K562 (cell line): ENCODE measurements around the gene C2CD2. TPM values are rescaled to one million over a fixed set of nuclear protein-coding genes. Genes with fewer than 3 reads are reported as not detected.

Source experiments
- ATAC-seq: fragments of 200-7000 bp; cut with Tn5 transposase; 3 replicates; pipeline ENCODE4 v1.9.1; 2020; ENCODE audit warnings: moderate library complexity
- BruUV-seq: library from RNA; stranded (reverse); fragments of 400-500 nt; replicated peaks from 2 replicates; lab custom pipeline; 2021; lab: Mats Ljungman, UMichigan
- CTCF ChIA-PET: fragments of 300-600 bp; formaldehyde crosslinking; extraction: SDS; loops from one replicate; lab custom pipeline; 2021; ENCODE audit warnings: low intra/inter-chr PET ratio; lab: Yijun Ruan, JAX
- POLR2A ChIA-PET: fragments of 300-600, 350-650 bp; sonication (Branson Sonifier 250); formaldehyde crosslinking; extraction: SDS; loops from one replicate; lab custom pipeline; 2021; ENCODE audit warnings: antibody characterized with exemption, inconsistent platforms; lab: Yijun Ruan, JAX
- DNase-seq, 4 experiments: peaks; one replicate each; pipeline versions ENCODE4 v3.0.0 to v3.0.0-alpha.2; 2011 to 2018; ENCODE audit warnings: low spot score in 3 of 4, mixed read lengths in 3 of 4; ENCODE audit errors: extremely low read depth in 1 of 4
- FAIRE-seq: peaks from 2 replicates; lab custom pipeline; 2011; peaks lifted over from hg19 to GRCh38; lab: Jason Lieb, UNC
- H2AFZ ChIP-seq: 2 replicates; pipeline ENCODE4 v1.6.0; 2011; ENCODE audit warnings: low read depth, low read length, control low read depth, inconsistent platforms
- H3K27ac ChIP-seq: fragments of 200-600 bp; 3 replicates; pipeline ENCODE4 v1.8.0; 2011; ENCODE audit warnings: low read depth, mild to moderate bottlenecking, control low read depth, inconsistent platforms, low read length, moderate library complexity, mixed read lengths; ENCODE audit errors: extremely low read depth
- H3K27me3 ChIP-seq, 2 experiments: fragments of 300-600 bp in 1 of 2; 2 replicates in 1 of 2; 3 replicates in 1 of 2; pipeline versions ENCODE4 v1.6.0 to v1.8.0; 2011; ENCODE audit warnings: inconsistent platforms in 2 of 2, low read length in 2 of 2, mild to moderate bottlenecking in 1 of 2, mixed read lengths in 1 of 2, moderate library complexity in 1 of 2; ENCODE audit not compliant: control insufficient read depth in 2 of 2, insufficient read depth in 2 of 2
- H3K36me3 ChIP-seq: fragments of 300-600 bp; 3 replicates; pipeline ENCODE4 v1.8.0; 2011; ENCODE audit warnings: mild to moderate bottlenecking, low read length, inconsistent platforms; ENCODE audit not compliant: control insufficient read depth, insufficient read depth
- H3K4me1 ChIP-seq, 2 experiments: fragments of 200-600 bp in 1 of 2; replicated peaks in 1 of 2; 2 replicates in 1 of 2; 3 replicates in 1 of 2; pipeline versions ENCODE4 v1.5.1 to v1.8.0; 2011; ENCODE audit warnings: inconsistent platforms in 2 of 2, low read length in 2 of 2, mild to moderate bottlenecking in 1 of 2, mixed read lengths in 1 of 2, moderate library complexity in 1 of 2; ENCODE audit not compliant: control insufficient read depth in 2 of 2, insufficient read depth in 2 of 2
- H3K4me2 ChIP-seq: 2 replicates; pipeline ENCODE4 v1.6.1; 2011; ENCODE audit warnings: low read length, control low read depth, inconsistent platforms, mixed read lengths; ENCODE audit not compliant: insufficient read depth
- H3K4me3 ChIP-seq: fragments of 200-600 bp; sonication (generic), shearing (Covaris generic); 2 replicates; pipeline ENCODE4 v1.5.1; 2016; ENCODE audit warnings: control low read depth, inconsistent platforms
- H3K79me2 ChIP-seq: fragments of 200-600 bp; 3 replicates; pipeline ENCODE4 v1.8.0; 2011; ENCODE audit warnings: low read length, inconsistent platforms; ENCODE audit not compliant: control insufficient read depth, insufficient read depth
- H3K9ac ChIP-seq, 2 experiments: 2 replicates each; pipeline versions ENCODE4 v1.6.0 to v1.6.1; 2011; ENCODE audit warnings: low read depth in 2 of 2, low read length in 2 of 2, control low read depth in 1 of 2, inconsistent platforms in 1 of 2, mild to moderate bottlenecking in 1 of 2, mixed read lengths in 1 of 2; ENCODE audit not compliant: insufficient read depth in 1 of 2
- H3K9me1 ChIP-seq: one replicate; pipeline ENCODE4 v1.6.0; 2011; ENCODE audit warnings: inconsistent platforms, mild to moderate bottlenecking, low read length, moderate library complexity; ENCODE audit not compliant: control insufficient read depth, insufficient read depth
- H3K9me3 ChIP-seq: replicated peaks from 2 replicates; pipeline ENCODE4 v1.5.1; 2011; ENCODE audit warnings: low read depth, low read length, inconsistent platforms; ENCODE audit not compliant: control insufficient read depth, insufficient read depth
- H4K20me1 ChIP-seq: replicated peaks from 2 replicates; pipeline ENCODE4 v1.6.1; 2011; ENCODE audit warnings: low read length, inconsistent platforms, mixed read lengths; ENCODE audit not compliant: control insufficient read depth, insufficient read depth
- GATA2 ChIP-seq: sonication (generic); formaldehyde crosslinking; IDR thresholded peaks from 2 replicates; pipeline ENCODE4 v1.4.0; 2020; ENCODE audit warnings: mild to moderate bottlenecking, missing genetic modification reagents
- LCOR ChIP-seq: sonication (generic); formaldehyde crosslinking; IDR thresholded peaks from 2 replicates; pipeline ENCODE4 v1.8.0; 2022; ENCODE audit warnings: mild to moderate bottlenecking, missing genetic modification reagents
- MYBL2 ChIP-seq, 2 experiments: fragments of 450-650 bp in 1 of 2; sonication (generic) in 1 of 2; formaldehyde crosslinking in 1 of 2; IDR thresholded peaks; 2 replicates each; pipeline versions ENCODE4 v1.6.1 to v1.8.1; 2017 to 2022; ENCODE audit warnings: borderline replicate concordance in 1 of 2, inconsistent platforms in 1 of 2, low read depth in 1 of 2, mild to moderate bottlenecking in 1 of 2, missing genetic modification reagents in 1 of 2, moderate library complexity in 1 of 2
- PHF20 ChIP-seq: fragments of 450-650 bp; IDR thresholded peaks from 2 replicates; pipeline ENCODE4 v1.6.1; 2018; ENCODE audit not compliant: partially characterized antibody
- SMAD2 ChIP-seq: fragments of 150-350 bp; IDR thresholded peaks from 2 replicates; pipeline ENCODE4 v1.6.1; 2014; ENCODE audit warnings: low read depth, mild to moderate bottlenecking, low read length
- ZBTB17 ChIP-seq: fragments of 450-650 bp; formaldehyde crosslinking; IDR thresholded peaks from 2 replicates; pipeline ENCODE4 v1.4.0; 2020; ENCODE audit warnings: mild to moderate bottlenecking
- ZFP30 ChIP-seq: fragments of 250-450 bp; sonication (Bioruptor Pico); IDR thresholded peaks from 2 replicates; pipeline ENCODE4 v1.8.0; 2022; ENCODE audit warnings: moderate library complexity, mild to moderate bottlenecking, inconsistent platforms, borderline replicate concordance
- ZNF224 ChIP-seq: sonication (generic); formaldehyde crosslinking; IDR thresholded peaks from 2 replicates; pipeline ENCODE4 v1.8.0; 2022; ENCODE audit warnings: mild to moderate bottlenecking, missing genetic modification reagents
- WGBS: fragments of 100-300 bp; shearing (Covaris generic); methylation state at CpG from one replicate; pipeline ENCODE4 v1.1.6; 2016; ENCODE audit warnings: low coverage, mixed read lengths; ENCODE audit not compliant: insufficient coverage; ENCODE audit errors: missing lambda C conversion rate; 5-methylcytosine and 5-hydroxymethylcytosine counted together
- in situ Hi-C: fragments of 300-500 bp; cut with MboI; formaldehyde crosslinking; loops from 4 replicates; pipeline ENCODE4 v1.15.0; 2018; ENCODE audit warnings: inconsistent platforms, mixed read lengths
- intact Hi-C: fragments of 100-400 bp; cut with micrococcal nuclease; formaldehyde crosslinking; loops from 2 replicates; pipeline ENCODE4 v1.14.2; 2022
- polyA plus RNA-seq, 8 experiments: library from polyadenylated mRNA; depleted of rRNA in 4 of 8; stranded (reverse) in 5 of 8; unstranded in 3 of 8; fragments of >200 nt; fragmentation: Nextera tagmentation in 2 of 8; fragmentation: Illumina TruSeq in 1 of 8; extraction: Ambion mirVana in 2 of 8; extraction: Trizol in 1 of 8; gene quantifications; 2 replicates each; pipeline versions ENCODE4 v1.2.1 to v1.2.3, GENCODE V29; 2011 to 2014; ENCODE audit warnings: inconsistent platforms in 1 of 8, missing spikeins in 1 of 8
- total RNA-seq, 7 experiments: library from RNA; depleted of rRNA in 6 of 7; stranded (reverse); fragments of >200 nt in 6 of 7; fragmentation: Illumina TruSeq in 2 of 7; extraction: Trizol in 2 of 7; gene quantifications; 2 replicates each; pipeline versions ENCODE4 v1.2.1 to v1.2.3, GENCODE V29; 2011 to 2021; ENCODE audit warnings: low replicate concordance in 1 of 7
- TF ChIP-seq, protein P1 (sequence below): fragments of 250-450 bp; sonication (Bioruptor Pico); IDR thresholded peaks from 2 replicates; pipeline ENCODE4 v1.5.0; 2022; ENCODE audit warnings: mild to moderate bottlenecking
- TF ChIP-seq, protein P2 (sequence below): fragments of 250-450 bp; sonication (Bioruptor Pico); IDR thresholded peaks from 2 replicates; pipeline ENCODE4 v1.5.0; 2020; ENCODE audit warnings: mild to moderate bottlenecking

C2CD2 gene
- total and polyA plus RNA-seq, 9 of the 15 experiments (the other 6 are each of a cell fraction or from before 2014, with no cell fraction given), result 1.3 to 21.6 (median 12.1) TPM

DNA sequence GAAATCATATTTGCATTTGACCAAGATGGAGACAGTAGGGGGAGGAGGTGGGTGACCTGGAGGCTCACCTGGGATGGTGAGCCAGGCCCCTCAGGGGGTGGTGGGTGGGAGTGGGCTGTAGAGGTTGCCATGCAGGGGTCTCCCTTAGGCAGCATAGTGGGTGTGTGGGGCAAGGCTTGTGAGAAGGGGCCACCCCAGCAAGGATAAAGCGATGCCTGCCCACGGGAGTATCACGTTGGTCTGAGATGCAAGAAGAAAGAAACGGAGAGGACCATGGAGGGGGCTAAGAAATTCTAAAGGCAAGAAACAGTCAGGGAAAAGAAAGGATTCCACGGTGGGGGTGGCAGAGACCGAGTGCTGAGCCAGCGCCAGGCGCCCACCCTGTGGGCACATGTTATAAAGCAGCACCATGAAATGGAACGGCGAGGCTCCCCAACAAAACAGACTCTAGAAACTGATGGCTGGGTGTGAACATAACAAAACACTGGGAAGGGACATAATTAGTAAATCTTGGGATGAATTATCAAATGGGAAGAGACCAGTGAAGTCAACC is 11.7 kb upstream of the C2CD2 start:
- Histone ChIP-seq H3K27me3 (peaks cover 49 to 84% of the 10 kb centered on the region in 2 experiments), H2AFZ (no peak overlapping the region), H3K4me3 (no peak overlapping the region), H3K79me2 (no peaks in the 10 kb centered on the region), H3K4me1 (peaks cover 0 to 4% of the 10 kb centered on the region in 2 experiments; a peak in 2 of 5 replicates), H3K36me3 (no peaks in the 10 kb centered on the region), H3K9ac (no peak overlapping the region), H3K27ac (no peak overlapping the region), H3K9me3 (no peaks in the 10 kb centered on the region), H3K4me2 (no peak overlapping the region), H4K20me1 (no peaks in the 10 kb centered on the region), H3K9me1 (no peaks in the 10 kb centered on the region)
- FAIRE-seq (no peak), ATAC-seq (no peak), DNase-seq (no peak)
- ChIA-PET POLR2A (no interaction called here), CTCF (no interaction called here)
- TF ChIP-seq, protein P1, sequence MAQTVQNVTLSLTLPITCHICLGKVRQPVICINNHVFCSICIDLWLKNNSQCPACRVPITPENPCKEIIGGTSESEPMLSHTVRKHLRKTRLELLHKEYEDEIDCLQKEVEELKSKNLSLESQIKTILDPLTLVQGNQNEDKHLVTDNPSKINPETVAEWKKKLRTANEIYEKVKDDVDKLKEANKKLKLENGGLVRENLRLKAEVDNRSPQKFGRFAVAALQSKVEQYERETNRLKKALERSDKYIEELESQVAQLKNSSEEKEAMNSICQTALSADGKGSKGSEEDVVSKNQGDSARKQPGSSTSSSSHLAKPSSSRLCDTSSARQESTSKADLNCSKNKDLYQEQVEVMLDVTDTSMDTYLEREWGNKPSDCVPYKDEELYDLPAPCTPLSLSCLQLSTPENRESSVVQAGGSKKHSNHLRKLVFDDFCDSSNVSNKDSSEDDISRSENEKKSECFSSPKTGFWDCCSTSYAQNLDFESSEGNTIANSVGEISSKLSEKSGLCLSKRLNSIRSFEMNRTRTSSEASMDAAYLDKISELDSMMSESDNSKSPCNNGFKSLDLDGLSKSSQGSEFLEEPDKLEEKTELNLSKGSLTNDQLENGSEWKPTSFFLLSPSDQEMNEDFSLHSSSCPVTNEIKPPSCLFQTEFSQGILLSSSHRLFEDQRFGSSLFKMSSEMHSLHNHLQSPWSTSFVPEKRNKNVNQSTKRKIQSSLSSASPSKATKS (CRISPR knock-in tag), result no peak
- TF ChIP-seq MYBL2 (IDR thresholded peaks at IDR 0.05; ENCODE audit: low read depth) (no peak), MYBL2 (CRISPR knock-in tag; IDR thresholded peaks at IDR 0.05; ENCODE audit: borderline replicate concordance) (no peak), SMAD2 (no peak), ZNF224 (CRISPR knock-in tag) (no peak), ZFP30 (CRISPR knock-in tag) (no peak), LCOR (no peak), PHF20 (no peak), GATA2 (no peak), ZBTB17 (CRISPR knock-in tag) (no peak)
- TF ChIP-seq, protein P2, sequence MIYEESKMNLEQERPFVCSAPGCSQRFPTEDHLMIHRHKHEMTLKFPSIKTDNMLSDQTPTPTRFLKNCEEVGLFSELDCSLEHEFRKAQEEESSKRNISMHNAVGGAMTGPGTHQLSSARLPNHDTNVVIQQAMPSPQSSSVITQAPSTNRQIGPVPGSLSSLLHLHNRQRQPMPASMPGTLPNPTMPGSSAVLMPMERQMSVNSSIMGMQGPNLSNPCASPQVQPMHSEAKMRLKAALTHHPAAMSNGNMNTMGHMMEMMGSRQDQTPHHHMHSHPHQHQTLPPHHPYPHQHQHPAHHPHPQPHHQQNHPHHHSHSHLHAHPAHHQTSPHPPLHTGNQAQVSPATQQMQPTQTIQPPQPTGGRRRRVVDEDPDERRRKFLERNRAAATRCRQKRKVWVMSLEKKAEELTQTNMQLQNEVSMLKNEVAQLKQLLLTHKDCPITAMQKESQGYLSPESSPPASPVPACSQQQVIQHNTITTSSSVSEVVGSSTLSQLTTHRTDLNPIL (CRISPR knock-in tag), result no peak
- in situ Hi-C loops (no loop called here), intact Hi-C loops (no loop called here)
- WGBS, result 14% methylated on average over 10 of the region's 10 CpGs
- BruUV-seq, result no TSS peak
